Panc1 (cell line): Measurements from ENCODE around the gene EWSR1. TPM values are rescaled to one million over a fixed set of nuclear protein-coding genes. Genes with fewer than 3 reads are reported as not detected.

Experiments
- ATAC-seq: fragments of 200-7000 bp; cut with Tn5 transposase; 2 replicates; pipeline ENCODE4 v1.9.1; 2020; ENCODE audit warnings: mild to moderate bottlenecking, moderate library complexity
- BruUV-seq: library from RNA; stranded (reverse); fragments of 400-500 nt; replicated peaks from 2 replicates; lab custom pipeline; 2021; lab: Mats Ljungman, UMichigan
- CTCF ChIA-PET: fragments of 300-600 bp; sonication (Branson Sonifier 250); formaldehyde crosslinking; loops from one replicate; lab custom pipeline; 2022; ENCODE audit warnings: antibody characterized with exemption; lab: Charles Lee
- POLR2A ChIA-PET: fragments of 300-600 bp; sonication (Branson Sonifier 250); formaldehyde crosslinking; loops from one replicate; lab custom pipeline; 2022; ENCODE audit warnings: antibody characterized with exemption; lab: Charles Lee
- DNase-seq: peaks from one replicate; pipeline ENCODE4 v3.0.0-alpha.2; 2010; ENCODE audit warnings: low read depth, low spot score
- H3K27ac ChIP-seq: 2 replicates; pipeline ENCODE4 v1.5.1; 2011; ENCODE audit warnings: mild to moderate bottlenecking, low read length, inconsistent platforms
- H3K27me3 ChIP-seq: fragments of 200-500 bp; sonication (Bioruptor generic); 2 replicates; pipeline ENCODE4 v1.6.0; 2014; ENCODE audit warnings: low read length, inconsistent platforms; ENCODE audit not compliant: control insufficient read depth, insufficient read depth
- H3K36me3 ChIP-seq: fragments of 200-500 bp; sonication (Bioruptor generic); 2 replicates; pipeline ENCODE4 v1.5.1; 2014; ENCODE audit warnings: inconsistent platforms, mild to moderate bottlenecking, low read length, moderate library complexity; ENCODE audit not compliant: control insufficient read depth, insufficient read depth
- H3K4me1 ChIP-seq: 2 replicates; pipeline ENCODE4 v1.5.1; 2011; ENCODE audit warnings: inconsistent platforms, mild to moderate bottlenecking, low read length, moderate library complexity; ENCODE audit not compliant: control insufficient read depth, insufficient read depth
- H3K4me3 ChIP-seq, 2 experiments: 2 replicates each; pipeline ENCODE4 v1.5.1; 2011 to 2012; ENCODE audit warnings: low read depth in 2 of 2, low read length in 2 of 2, mild to moderate bottlenecking in 2 of 2, inconsistent platforms in 1 of 2, moderate library complexity in 1 of 2
- H3K9me3 ChIP-seq: fragments of 200-500 bp; sonication (Bioruptor generic); 2 replicates; pipeline ENCODE4 v1.5.1; 2014; ENCODE audit warnings: low read depth, mild to moderate bottlenecking, inconsistent platforms, low read length, moderate library complexity; ENCODE audit not compliant: control insufficient read depth, insufficient read depth
- POLR2AphosphoS5 ChIP-seq: IDR thresholded peaks from 2 replicates; pipeline ENCODE4 v1.6.1; 2012; ENCODE audit warnings: mild to moderate bottlenecking, low read depth, low read length, moderate library complexity
- SIN3A ChIP-seq: IDR thresholded peaks from 2 replicates; pipeline ENCODE4 v1.6.1; 2012; ENCODE audit warnings: low read depth, mild to moderate bottlenecking, low read length, moderate library complexity, borderline replicate concordance; ENCODE audit not compliant: insufficient read depth
- TCF7L2 ChIP-seq: IDR thresholded peaks from 2 replicates; pipeline ENCODE4 v1.6.1; 2011; ENCODE audit warnings: mild to moderate bottlenecking, low read depth, low read length, inconsistent platforms
- in situ Hi-C: cut with HindIII; loops from 2 replicates; pipeline ENCODE4 v1.10.0; 2016; ENCODE audit warnings: low sequenced_read_pairs, low pct_unique_long_range_greater_than_20kb
- intact Hi-C: fragments of 100-400 bp; cut with micrococcal nuclease; formaldehyde crosslinking; loops from one replicate; pipeline ENCODE4 v1.10.0; 2022; ENCODE audit not compliant: unreplicated experiment
- total RNA-seq: library from RNA; stranded (reverse); gene quantifications from one replicate; pipeline ENCODE4 v1.2.1, GENCODE V29; 2021; ENCODE audit not compliant: unreplicated experiment
- TF ChIP-seq, protein P1 (sequence below), 2 experiments: IDR thresholded peaks; 2 replicates each; pipeline ENCODE4 v1.6.1; 2011 to 2012; ENCODE audit warnings: low read depth in 2 of 2, control low read depth in 1 of 2, low read length in 1 of 2, mild to moderate bottlenecking in 1 of 2, moderate library complexity in 1 of 2; ENCODE audit not compliant: insufficient read depth in 1 of 2
- TF ChIP-seq, protein P2 (sequence below): fragments of 450-650 bp; IDR thresholded peaks from 2 replicates; pipeline ENCODE4 v1.5.1; 2017; ENCODE audit warnings: mild to moderate bottlenecking

Gene EWSR1
- total RNA-seq, 1 experiment from 2014 or later: 272 TPM

DNA sequence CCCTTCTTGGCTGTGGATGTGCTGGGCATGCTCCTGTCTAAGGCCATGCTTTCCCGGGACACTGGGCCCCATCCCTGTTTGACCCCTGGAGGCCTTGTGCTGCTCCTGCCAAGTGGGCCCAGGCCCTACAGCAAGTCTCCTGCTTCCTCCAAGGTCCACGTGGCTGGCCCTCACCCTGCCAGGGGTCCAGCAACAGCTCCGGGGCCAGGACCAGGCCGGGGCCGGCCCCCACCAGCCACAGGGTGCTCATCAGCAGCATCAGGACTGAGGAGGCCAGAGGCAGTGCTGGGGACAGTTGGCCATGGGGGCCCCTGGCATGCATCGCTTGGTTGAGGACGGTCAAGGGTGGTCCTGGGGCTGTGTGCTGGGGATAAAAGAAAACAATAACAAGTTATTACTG lies 2.8 kb upstream of the EWSR1 start:
- DNase-seq (no peak), ATAC-seq (no peak)
- intact Hi-C loops (no loop called here), in situ Hi-C loops (no loop called here)
- ChIA-PET POLR2A (no interaction called here), CTCF (no interaction called here)
- no TSS peak for BruUV-seq
- Histone ChIP-seq H3K27me3 (no peaks in the 10 kb centered on the region), H3K9me3 (no peaks in the 10 kb centered on the region), H3K4me3 (no peak overlapping the region), H3K4me1 (peaks cover 10% of the 10 kb centered on the region; the same call in 1 of the 2 replicates), H3K36me3 (peaks cover 13% of the 10 kb centered on the region), H3K27ac (no peak overlapping the region)
- TF ChIP-seq, protein P1, sequence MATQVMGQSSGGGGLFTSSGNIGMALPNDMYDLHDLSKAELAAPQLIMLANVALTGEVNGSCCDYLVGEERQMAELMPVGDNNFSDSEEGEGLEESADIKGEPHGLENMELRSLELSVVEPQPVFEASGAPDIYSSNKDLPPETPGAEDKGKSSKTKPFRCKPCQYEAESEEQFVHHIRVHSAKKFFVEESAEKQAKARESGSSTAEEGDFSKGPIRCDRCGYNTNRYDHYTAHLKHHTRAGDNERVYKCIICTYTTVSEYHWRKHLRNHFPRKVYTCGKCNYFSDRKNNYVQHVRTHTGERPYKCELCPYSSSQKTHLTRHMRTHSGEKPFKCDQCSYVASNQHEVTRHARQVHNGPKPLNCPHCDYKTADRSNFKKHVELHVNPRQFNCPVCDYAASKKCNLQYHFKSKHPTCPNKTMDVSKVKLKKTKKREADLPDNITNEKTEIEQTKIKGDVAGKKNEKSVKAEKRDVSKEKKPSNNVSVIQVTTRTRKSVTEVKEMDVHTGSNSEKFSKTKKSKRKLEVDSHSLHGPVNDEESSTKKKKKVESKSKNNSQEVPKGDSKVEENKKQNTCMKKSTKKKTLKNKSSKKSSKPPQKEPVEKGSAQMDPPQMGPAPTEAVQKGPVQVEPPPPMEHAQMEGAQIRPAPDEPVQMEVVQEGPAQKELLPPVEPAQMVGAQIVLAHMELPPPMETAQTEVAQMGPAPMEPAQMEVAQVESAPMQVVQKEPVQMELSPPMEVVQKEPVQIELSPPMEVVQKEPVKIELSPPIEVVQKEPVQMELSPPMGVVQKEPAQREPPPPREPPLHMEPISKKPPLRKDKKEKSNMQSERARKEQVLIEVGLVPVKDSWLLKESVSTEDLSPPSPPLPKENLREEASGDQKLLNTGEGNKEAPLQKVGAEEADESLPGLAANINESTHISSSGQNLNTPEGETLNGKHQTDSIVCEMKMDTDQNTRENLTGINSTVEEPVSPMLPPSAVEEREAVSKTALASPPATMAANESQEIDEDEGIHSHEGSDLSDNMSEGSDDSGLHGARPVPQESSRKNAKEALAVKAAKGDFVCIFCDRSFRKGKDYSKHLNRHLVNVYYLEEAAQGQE (IDR thresholded peaks at IDR 0.05; ENCODE audit: insufficient read depth in 1 of 2, low read depth in 2 of 2, low read length in 1 of 2): no peak
- TF ChIP-seq TCF7L2 (no peak), POLR2AphosphoS5 (no peak), SIN3A (no peak)
- TF ChIP-seq, protein P2, sequence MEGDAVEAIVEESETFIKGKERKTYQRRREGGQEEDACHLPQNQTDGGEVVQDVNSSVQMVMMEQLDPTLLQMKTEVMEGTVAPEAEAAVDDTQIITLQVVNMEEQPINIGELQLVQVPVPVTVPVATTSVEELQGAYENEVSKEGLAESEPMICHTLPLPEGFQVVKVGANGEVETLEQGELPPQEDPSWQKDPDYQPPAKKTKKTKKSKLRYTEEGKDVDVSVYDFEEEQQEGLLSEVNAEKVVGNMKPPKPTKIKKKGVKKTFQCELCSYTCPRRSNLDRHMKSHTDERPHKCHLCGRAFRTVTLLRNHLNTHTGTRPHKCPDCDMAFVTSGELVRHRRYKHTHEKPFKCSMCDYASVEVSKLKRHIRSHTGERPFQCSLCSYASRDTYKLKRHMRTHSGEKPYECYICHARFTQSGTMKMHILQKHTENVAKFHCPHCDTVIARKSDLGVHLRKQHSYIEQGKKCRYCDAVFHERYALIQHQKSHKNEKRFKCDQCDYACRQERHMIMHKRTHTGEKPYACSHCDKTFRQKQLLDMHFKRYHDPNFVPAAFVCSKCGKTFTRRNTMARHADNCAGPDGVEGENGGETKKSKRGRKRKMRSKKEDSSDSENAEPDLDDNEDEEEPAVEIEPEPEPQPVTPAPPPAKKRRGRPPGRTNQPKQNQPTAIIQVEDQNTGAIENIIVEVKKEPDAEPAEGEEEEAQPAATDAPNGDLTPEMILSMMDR: no peak

DNA sequence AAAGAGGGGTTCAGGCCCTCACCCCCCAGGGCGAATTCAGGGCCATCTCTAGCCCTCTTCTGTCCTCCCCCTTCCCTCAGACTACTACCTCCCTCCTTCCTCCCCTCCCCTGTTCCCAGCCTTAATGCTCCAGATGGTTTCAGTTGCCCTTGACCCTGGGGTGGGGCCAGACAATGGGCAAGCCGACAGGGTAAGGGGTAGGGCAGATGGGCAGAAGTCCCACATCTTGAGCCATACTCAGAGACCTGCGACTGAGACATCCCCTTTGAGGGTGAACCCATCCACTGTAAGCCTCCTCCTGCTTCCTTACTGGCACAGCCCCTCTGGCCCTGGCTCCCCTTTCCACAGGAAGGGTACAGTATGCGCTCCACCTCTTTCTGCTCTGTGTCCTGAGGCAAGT lies 2.1 kb upstream of the EWSR1 start:
- intact Hi-C loops: no loop called here
- ATAC-seq: no peak

More for the DNA sequence above, 2.1 kb upstream of the EWSR1 start:
- ChIA-PET POLR2A (no interaction called here), CTCF (no interaction called here)
- H3K9me3 ChIP-seq: no peaks in the 10 kb centered on the region
- no peaks in the 10 kb centered on the region for H3K27me3 ChIP-seq
- peaks cover 16% of the 10 kb centered on the region for H3K36me3 ChIP-seq
- H3K4me1 ChIP-seq: peaks cover 15% of the 10 kb centered on the region; the same call in 1 of the 2 replicates
- peak overlapping the region; percentile 98; the same call in 1 of the 2 replicates for H3K27ac ChIP-seq
- BruUV-seq: no TSS peak
- no peak for DNase-seq
- no peak for TF ChIP-seq SIN3A
- TF ChIP-seq POLR2AphosphoS5: no peak
- TF ChIP-seq, protein P2: no peak
- TF ChIP-seq, protein P1 (IDR thresholded peaks at IDR 0.05; ENCODE audit: insufficient read depth in 1 of 2, low read depth in 2 of 2, low read length in 1 of 2): no peak
- TF ChIP-seq TCF7L2: no peak
- in situ Hi-C loops: no loop called here
- 0 out of 4 replicates have a peak overlapping the region, but pooled peaks of 1 of the 2 experiments have one; percentile 4 for H3K4me3 ChIP-seq
